Kidney epithelial cell (primary cell): ENCODE data around the gene HSBP1L1. TPM values are rescaled to one million over a fixed set of nuclear protein-coding genes. Genes with fewer than 3 reads are reported as not detected.

Experiments
- DNase-seq: peaks from one replicate; pipeline ENCODE4 v3.0.0-alpha.2; 2010; ENCODE audit warnings: low read depth
- H3K27me3 ChIP-seq: 2 replicates; pipeline ENCODE4 v1.6.0; 2011; ENCODE audit warnings: low read length; ENCODE audit not compliant: control insufficient read depth, insufficient read depth
- H3K36me3 ChIP-seq: 2 replicates; pipeline ENCODE4 v1.5.1; 2011; ENCODE audit warnings: low read length; ENCODE audit not compliant: control insufficient read depth, insufficient read depth
- H3K4me3 ChIP-seq: 2 replicates; pipeline ENCODE4 v1.5.1; 2011; ENCODE audit warnings: low read depth, mild to moderate bottlenecking, control low read depth, low read length
- CTCF ChIP-seq: IDR thresholded peaks from 2 replicates; pipeline ENCODE4 v1.5.1; 2011; ENCODE audit warnings: mild to moderate bottlenecking, moderate library complexity, low read length, control low read depth, inconsistent platforms; ENCODE audit not compliant: insufficient read depth, poor library complexity, severe bottlenecking
- total RNA-seq: library from RNA; depleted of rRNA; stranded (reverse); fragments of >200 nt; gene quantifications from 2 replicates; pipeline ENCODE4 v1.2.3, GENCODE V29; 2015

Gene HSBP1L1
- total RNA-seq, 1 donor from 2014 or later = 26.4 TPM

- no peaks in the 10 kb centered on the region for H3K27me3 ChIP-seq
- no peak overlapping the region for H3K4me3 ChIP-seq
- no peak for TF ChIP-seq CTCF
- no peak for DNase-seq
- H3K36me3 ChIP-seq = no peaks in the 10 kb centered on the region
These were observed 6.9 kb downstream of the HSBP1L1 start for GRCh38 chr18:79971211-79971952.

GRCh38 chr18:79971986-79972385 is 7.5 kb downstream of the HSBP1L1 start:
- Histone ChIP-seq H3K4me3 (no peak overlapping the region), H3K27me3 (no peaks in the 10 kb centered on the region), H3K36me3 (no peaks in the 10 kb centered on the region)
- TF ChIP-seq CTCF = no peak
- no peak for DNase-seq

- no peak for TF ChIP-seq CTCF
- H3K36me3 ChIP-seq = no peaks in the 10 kb centered on the region
These were observed 8.3 kb downstream of the HSBP1L1 start for GRCh38 chr18:79972720-79973119.

GRCh38 chr18:79973517-79973916 is 9.1 kb downstream of the HSBP1L1 start:
- DNase-seq = no peak
- Histone ChIP-seq H3K27me3 (no peaks in the 10 kb centered on the region), H3K4me3 (no peak overlapping the region), H3K36me3 (no peaks in the 10 kb centered on the region)
- no peak for TF ChIP-seq CTCF

More at GRCh38 chr18:79972720-79973119, 8.3 kb downstream of the HSBP1L1 start:
- Histone ChIP-seq H3K4me3 (no peak overlapping the region), H3K27me3 (no peaks in the 10 kb centered on the region)
- DNase-seq = no peak

GRCh38 chr18:79974025-79974654 is 9.7 kb downstream of the HSBP1L1 start:
- TF ChIP-seq CTCF = no peak
- Histone ChIP-seq H3K4me3 (no peak overlapping the region), H3K36me3 (no peaks in the 10 kb centered on the region), H3K27me3 (no peaks in the 10 kb centered on the region)
- no peak for DNase-seq
